IMR-90 (cell line): ENCODE data around the gene SLC4A1. TPM values are rescaled to one million over a fixed set of nuclear protein-coding genes. Genes with fewer than 3 reads are reported as not detected.
A peak's percentile ranks its signal among the peaks of the same experiment; 100 is the strongest.

Experiments used
- ATAC-seq: fragments of 200-7000 bp; cut with Tn5 transposase; 2 replicates; pipeline ENCODE4 v1.9.1; 2020; ENCODE audit warnings: low read depth, mild to moderate bottlenecking, moderate library complexity
- BruUV-seq: library from RNA; stranded (reverse); fragments of 400-500 nt; replicated peaks from 2 replicates; lab custom pipeline; 2021; lab: Mats Ljungman, UMichigan
- CTCF ChIA-PET: fragments of 300-600 bp; formaldehyde crosslinking; extraction: SDS; loops from one replicate; lab custom pipeline; 2021; ENCODE audit warnings: antibody characterized with exemption; lab: Yijun Ruan, JAX
- POLR2A ChIA-PET: fragments of 300-600 bp; sonication (Branson Sonifier 250); formaldehyde crosslinking; loops from one replicate; lab custom pipeline; 2022; ENCODE audit warnings: antibody characterized with exemption; ENCODE audit not compliant: unreplicated experiment; lab: Charles Lee
- DNase-seq: peaks from one replicate; pipeline ENCODE4 v3.0.0; 2013
- H2AFZ ChIP-seq: replicated peaks from 2 replicates; pipeline ENCODE3; 2013; ENCODE audit warnings: low read length, mild to moderate bottlenecking; ENCODE audit not compliant: poor library complexity
- H2AK5ac ChIP-seq: 2 replicates; pipeline ENCODE4 v1.6.1; 2013; ENCODE audit warnings: low read depth, low read length, inconsistent platforms
- H2AK9ac ChIP-seq: replicated peaks from 2 replicates; pipeline ENCODE3; 2013; ENCODE audit warnings: mild to moderate bottlenecking, low read depth, low read length, moderate library complexity; ENCODE audit not compliant: poor library complexity
- H2BK120ac ChIP-seq: 2 replicates; pipeline ENCODE4 v1.6.1; 2013; ENCODE audit warnings: low read depth, low read length, inconsistent platforms
- H2BK15ac ChIP-seq: 3 replicates; pipeline ENCODE4 v1.6.1; 2013; ENCODE audit warnings: low read depth, low read length, inconsistent platforms
- H2BK20ac ChIP-seq: 2 replicates; pipeline ENCODE4 v1.6.1; 2013; ENCODE audit warnings: low read depth, mild to moderate bottlenecking, inconsistent platforms, low read length, moderate library complexity
- H2BK5ac ChIP-seq: 2 replicates; pipeline ENCODE4 v1.6.1; 2013; ENCODE audit warnings: mild to moderate bottlenecking, low read depth, low read length, inconsistent platforms; ENCODE audit not compliant: poor library complexity, severe bottlenecking
- H3K14ac ChIP-seq: replicated peaks from 2 replicates; pipeline ENCODE4 v1.6.1; 2013; ENCODE audit warnings: low read depth, low read length, inconsistent platforms
- H3K18ac ChIP-seq: 2 replicates; pipeline ENCODE4 v1.6.1; 2013; ENCODE audit warnings: low read depth, low read length, control low read depth
- H3K23ac ChIP-seq: 2 replicates; pipeline ENCODE4 v1.6.1; 2013; ENCODE audit warnings: low read depth, low read length, inconsistent platforms
- H3K27ac ChIP-seq: 2 replicates; pipeline ENCODE4 v1.5.1; 2013; ENCODE audit warnings: mild to moderate bottlenecking, control low read depth, low read length; ENCODE audit not compliant: insufficient read depth
- H3K27me3 ChIP-seq: 2 replicates; pipeline ENCODE4 v1.6.1; 2013; ENCODE audit warnings: low read length; ENCODE audit not compliant: control insufficient read depth, insufficient read depth
- H3K36me3 ChIP-seq: 2 replicates; pipeline ENCODE4 v1.6.1; 2013; ENCODE audit warnings: low read length, mixed read lengths; ENCODE audit not compliant: control insufficient read depth, insufficient read depth
- H3K4ac ChIP-seq: 2 replicates; pipeline ENCODE4 v1.6.1; 2013; ENCODE audit warnings: low read depth, low read length, inconsistent platforms
- H3K4me1 ChIP-seq: 2 replicates; pipeline ENCODE4 v1.6.1; 2013; ENCODE audit warnings: low read length, mixed read lengths; ENCODE audit not compliant: control insufficient read depth, insufficient read depth
- H3K4me2 ChIP-seq: 2 replicates; pipeline ENCODE4 v1.6.1; 2013; ENCODE audit warnings: low read depth, mild to moderate bottlenecking, control low read depth, low read length, moderate library complexity
- H3K4me3 ChIP-seq: 2 replicates; pipeline ENCODE4 v1.5.1; 2013; ENCODE audit warnings: low read depth, mild to moderate bottlenecking, control low read depth, low read length, moderate library complexity; ENCODE audit not compliant: insufficient read depth
- H3K56ac ChIP-seq: 2 replicates; pipeline ENCODE4 v1.6.1; 2013; ENCODE audit warnings: low read length, inconsistent platforms; ENCODE audit not compliant: insufficient read depth; ENCODE audit errors: extremely low read depth
- H3K79me1 ChIP-seq, 2 experiments: 2 replicates each; pipeline ENCODE4 v1.6.1; 2013; ENCODE audit warnings: low read length in 2 of 2, inconsistent platforms in 1 of 2, low read depth in 1 of 2
- H3K9ac ChIP-seq: 2 replicates; pipeline ENCODE4 v1.6.1; 2013; ENCODE audit warnings: low read depth, low read length, control low read depth
- H3K9me1 ChIP-seq: 2 replicates; pipeline ENCODE4 v1.6.1; 2013; ENCODE audit warnings: low read length, inconsistent platforms; ENCODE audit not compliant: insufficient read depth
- H3K9me3 ChIP-seq: 2 replicates; pipeline ENCODE4 v1.6.1; 2013; ENCODE audit warnings: low read length; ENCODE audit not compliant: control insufficient read depth, insufficient read depth
- H4K20me1 ChIP-seq: 2 replicates; pipeline ENCODE4 v1.6.1; 2013; ENCODE audit warnings: low read length, inconsistent platforms; ENCODE audit not compliant: insufficient read depth
- H4K5ac ChIP-seq: 2 replicates; pipeline ENCODE4 v1.6.1; 2013; ENCODE audit warnings: mild to moderate bottlenecking, low read depth, low read length, control low read depth
- H4K8ac ChIP-seq, 2 experiments: 2 replicates each; pipeline ENCODE4 v1.6.1; 2013; ENCODE audit warnings: low read depth in 2 of 2, low read length in 2 of 2, control low read depth in 1 of 2, inconsistent platforms in 1 of 2
- H4K91ac ChIP-seq: 2 replicates; pipeline ENCODE4 v1.6.1; 2013; ENCODE audit warnings: low read depth, low read length, inconsistent platforms; ENCODE audit not compliant: insufficient read depth
- CHD1 ChIP-seq: IDR thresholded peaks from 2 replicates; pipeline ENCODE4 v1.6.1; 2012; ENCODE audit warnings: low read depth, low read length, improper control_type of control experiment
- MAFK ChIP-seq: IDR thresholded peaks from 2 replicates; pipeline ENCODE4 v1.6.1; 2012; ENCODE audit warnings: low read depth, low read length, improper control_type of control experiment
- MAZ ChIP-seq: IDR thresholded peaks from 2 replicates; pipeline ENCODE4 v1.6.1; 2012; ENCODE audit warnings: low read depth, mild to moderate bottlenecking, low read length, improper control_type of control experiment, moderate library complexity, borderline replicate concordance
- NFE2L2 ChIP-seq: fragments of 150-350 bp; IDR thresholded peaks from 2 replicates; pipeline ENCODE4 v1.6.1; 2016; ENCODE audit warnings: low read depth, mild to moderate bottlenecking, low read length
- POLR2A ChIP-seq: IDR thresholded peaks from 2 replicates; pipeline ENCODE4 v1.6.1; 2012; ENCODE audit warnings: mild to moderate bottlenecking, low read depth, low read length
- WGBS, 2 experiments: methylation state at CpG; one replicate each; pipeline versions ENCODE4 v1.1.5 to v1.1.7; 2013; ENCODE audit warnings: missing lambda C conversion rate in 2 of 2; ENCODE audit not compliant: insufficient read length in 1 of 2; ENCODE audit errors: extremely low coverage in 2 of 2; 5-methylcytosine and 5-hydroxymethylcytosine counted together
- dilution Hi-C: fragments of 300-500 bp; cut with HindIII; formaldehyde crosslinking; loops from one replicate; pipeline ENCODE4 v1.14.3; 2018; ENCODE audit warnings: low sequenced_read_pairs; ENCODE audit not compliant: unreplicated experiment
- in situ Hi-C: fragments of 300-500 bp; cut with MboI; formaldehyde crosslinking; loops from 3 replicates; pipeline ENCODE4 v1.14.3; 2019; ENCODE audit warnings: low sequenced_read_pairs, inconsistent platforms, mixed read lengths
- intact Hi-C: fragments of 100-400 bp; cut with micrococcal nuclease; formaldehyde crosslinking; loops from 2 replicates; pipeline ENCODE4 v1.10.0; 2022
- polyA plus RNA-seq, 3 experiments: library from polyadenylated mRNA; depleted of rRNA; stranded (reverse); fragments of >200 nt; gene quantifications; 2 replicates each; pipeline ENCODE4 v1.2.3, GENCODE V29; 2012; ENCODE audit warnings: low replicate concordance in 1 of 3
- total RNA-seq: library from RNA; depleted of rRNA; stranded (reverse); fragments of >200 nt; gene quantifications from 2 replicates; pipeline ENCODE4 v1.2.3, GENCODE V29; 2012

The SLC4A1 gene
- total and polyA plus RNA-seq, 2 of the 4 experiments (the other 2 are of a cell fraction): not detected

DNA sequence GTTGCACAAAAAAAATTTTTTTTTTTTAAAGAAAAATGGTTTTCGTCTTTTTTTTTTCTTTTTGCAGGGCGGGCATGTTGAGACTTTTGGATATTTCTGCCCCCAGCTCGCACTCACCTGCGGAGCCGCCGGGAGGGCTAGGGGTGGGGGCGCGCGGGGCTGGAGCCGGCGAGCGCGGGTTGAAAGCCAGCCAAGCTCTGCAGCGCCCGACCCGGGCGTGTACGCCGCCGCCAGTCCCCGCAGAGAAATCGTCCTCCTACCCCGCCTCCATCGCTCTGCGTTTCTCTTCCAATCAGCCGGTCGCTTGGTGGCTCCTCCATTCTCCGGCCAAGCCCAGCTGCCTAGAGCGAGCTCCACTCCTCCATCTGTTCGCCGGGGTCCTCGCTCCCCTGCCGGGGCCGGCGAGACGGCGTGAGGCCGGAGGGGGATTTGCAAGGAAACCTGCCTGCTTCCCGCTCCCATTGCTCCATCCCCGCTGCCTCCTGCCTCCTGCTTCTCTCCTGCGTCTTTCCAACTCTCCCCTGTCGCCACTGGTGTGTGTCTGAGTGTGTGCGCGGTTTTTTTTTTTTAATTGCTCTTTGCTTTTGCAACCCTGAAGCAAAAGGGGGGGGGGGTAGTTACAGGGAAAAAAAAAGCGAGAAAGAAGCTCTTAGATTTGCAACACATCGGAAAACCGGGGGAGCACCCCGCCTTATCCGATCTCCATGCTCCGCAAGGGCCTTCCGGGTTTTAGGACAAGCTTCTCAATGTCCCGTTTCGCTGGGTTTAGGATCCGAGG is 46.7 kb downstream of the SLC4A1 start:
- CTCF ChIA-PET: interaction anchor here (0.8 to 1.4 kb wide), 4 partner anchors 12 to 138 kb away, joined by 3 to 5 read pairs (median 4); no protein-coding TSS in a partner anchor
- Histone ChIP-seq H3K56ac (peak overlapping the region; percentile 58; the same call in 1 of the 2 replicates), H3K14ac (peak overlapping the region; percentile 95), H2BK20ac (no peak overlapping the region), H2BK120ac (peak overlapping the region; percentile 63; the same call in 1 of the 2 replicates), H3K23ac (peak overlapping the region; percentile 98), H2AK5ac (peak overlapping the region; percentile 56; the same call in 1 of the 2 replicates), H3K4me2 (peak overlapping the region; percentile 97), H2BK5ac (peak overlapping the region; percentile 61), H3K4me1 (peaks cover 15% of the 10 kb centered on the region), H4K20me1 (peaks cover 19% of the 10 kb centered on the region), H3K18ac (0 out of 2 replicates have a peak overlapping the region, but pooled peaks have one; percentile 58), H3K9ac (peak overlapping the region; percentile 79), H2BK15ac (no peak overlapping the region), H3K4ac (peak overlapping the region; percentile 94), H2AFZ (peak overlapping the region; percentile 93), H4K91ac (peak overlapping the region; percentile 55), H3K9me1 (peaks cover 17% of the 10 kb centered on the region), H4K5ac (peak overlapping the region; percentile 71; the same call in 1 of the 2 replicates), H3K27me3 (no peaks in the 10 kb centered on the region), H3K79me1 (peaks cover 16 to 43% of the 10 kb centered on the region in 2 experiments), H4K8ac (peak overlapping the region in 1 of 2 experiments; percentile 69; a peak in 2 of 4 replicates), H2AK9ac (peak overlapping the region; percentile 90), H3K4me3 (peak overlapping the region; percentile 93), H3K9me3 (no peaks in the 10 kb centered on the region), H3K36me3 (peaks cover 7% of the 10 kb centered on the region), H3K27ac (peak overlapping the region; percentile 85)
- WGBS, 2 experiments: no CpG with 5 or more reads among the region's 54 CpGs
- dilution Hi-C loops: no loop called here
- in situ Hi-C loops: loop anchor here (5.0 to 25.0 kb wide), 3 partner anchors 106 to 416 kb away; partner anchors contain the start of gene GPATCH8
- POLR2A ChIA-PET: interaction anchor here (0.5 to 1.5 kb wide), 11 partner anchors 8 to 840 kb away, joined by 3 to 11 read pairs (median 4); no protein-coding TSS in a partner anchor
- no peak for TF ChIP-seq CHD1
- TF ChIP-seq MAZ: peak; percentile 29; the same call in 1 of the 2 replicates
- TF ChIP-seq MAFK: no peak
- TF ChIP-seq POLR2A: no peak
- no peak for TF ChIP-seq NFE2L2
- DNase-seq (peak; percentile 81), ATAC-seq (peak; percentile 24)
- no TSS peak for BruUV-seq
- intact Hi-C loops: loop anchor here (5.0 kb wide), 2 partner anchors 86 to 416 kb away; partner anchors contain the start of gene RUNDC3A
